ENCODE results near the gene BHMT2.

GRCh38 chr5:79119486-79119885 is 49.9 kb downstream of the BHMT2 start:
- no peak for TF ChIP-seq CTCF (IDR thresholded peaks at IDR 0.05)
- no peak for TF ChIP-seq POLR2A (IDR thresholded peaks at IDR 0.05)
